SU-DHL-6 (cell line): Measurements from ENCODE around the gene PLXNB1.

ENCODE experiments used
- H2AFZ ChIP-seq: fragments of 200-600 bp; sonication (generic); 2 replicates; pipeline ENCODE4 v1.6.1; 2014; ENCODE audit warnings: low read depth, mild to moderate bottlenecking, moderate library complexity, mixed read lengths, antibody characterized with exemption, low read length; ENCODE audit not compliant: severe bottlenecking
- H3F3A ChIP-seq: fragments of 200-600 bp; shearing (Covaris generic); 2 replicates; pipeline ENCODE4 v1.6.0; 2016; ENCODE audit warnings: antibody characterized with exemption, mild to moderate bottlenecking; ENCODE audit not compliant: insufficient read depth
- H3K27ac ChIP-seq: fragments of 200-600 bp; sonication (generic); 2 replicates; pipeline ENCODE4 v1.5.1; 2016; ENCODE audit warnings: low read depth, mild to moderate bottlenecking, low read length, moderate library complexity, mixed read lengths
- H3K27me3 ChIP-seq: fragments of 200-600 bp; sonication (generic), shearing (Covaris generic); 2 replicates; pipeline ENCODE4 v1.6.0; 2014; ENCODE audit warnings: mild to moderate bottlenecking, low read length
- H3K36me3 ChIP-seq: fragments of 200-600 bp; sonication (generic); 2 replicates; pipeline ENCODE4 v1.6.1; 2014; ENCODE audit warnings: mild to moderate bottlenecking, low read length, mixed read lengths
- H3K4me2 ChIP-seq: fragments of 300-600, 200-600 bp; shearing (Covaris generic), sonication (generic); 2 replicates; pipeline ENCODE4 v1.6.0; 2014; ENCODE audit warnings: low read length, low read depth, mild to moderate bottlenecking; ENCODE audit not compliant: poor library complexity, severe bottlenecking
- H3K4me3 ChIP-seq: fragments of 200-600 bp; sonication (generic); 2 replicates; pipeline ENCODE4 v1.5.1; 2014; ENCODE audit warnings: antibody characterized with exemption, low read length, mild to moderate bottlenecking, mixed read lengths; ENCODE audit not compliant: insufficient read depth, poor library complexity, severe bottlenecking
- H3K79me2 ChIP-seq: fragments of 200-600 bp; sonication (generic); 2 replicates; pipeline ENCODE4 v1.6.1; 2014; ENCODE audit warnings: mild to moderate bottlenecking, low read length, moderate library complexity; ENCODE audit not compliant: insufficient read depth
- H3K9ac ChIP-seq: fragments of 200-600 bp; sonication (generic); 2 replicates; pipeline ENCODE4 v1.7.0; 2014; ENCODE audit warnings: mild to moderate bottlenecking, low read length
- H3K9me2 ChIP-seq: fragments of 200-600 bp; sonication (generic); replicated peaks from 2 replicates; pipeline ENCODE4 v1.6.1; 2014; ENCODE audit warnings: low read length; ENCODE audit not compliant: insufficient read depth
- H3K9me3 ChIP-seq: fragments of 200-600 bp; sonication (generic); 2 replicates; pipeline ENCODE4 v1.6.1; 2014; ENCODE audit warnings: low read length, mixed read lengths; ENCODE audit not compliant: insufficient read depth
- H4K20me1 ChIP-seq: fragments of 200-600 bp; sonication (generic); 2 replicates; pipeline ENCODE4 v1.6.1; 2014; ENCODE audit warnings: low read depth, mild to moderate bottlenecking, antibody characterized with exemption, low read length, moderate library complexity, mixed read lengths
- CTCF ChIP-seq: fragments of 200-600 bp; sonication (generic); IDR thresholded peaks from one replicate; pipeline ENCODE4 v1.5.1; 2017; ENCODE audit warnings: antibody characterized with exemption, mild to moderate bottlenecking, low read length, moderate library complexity; ENCODE audit not compliant: insufficient read depth, poor library complexity, severe bottlenecking
- EZH2phosphoT487 ChIP-seq: fragments of 200-600 bp; sonication (generic), shearing (Covaris generic); conservative IDR thresholded peaks from 2 replicates; pipeline ENCODE4 v1.6.1; 2018; ENCODE audit warnings: mild to moderate bottlenecking, antibody characterized with exemption, low read length, moderate library complexity, mixed read lengths

The PLXNB1 gene

GRCh38 chr3:48459331-48459730 lies 29.4 kb upstream of the PLXNB1 start:
- no peak overlapping the region for H3K4me2 ChIP-seq
- H3F3A ChIP-seq, result no peaks in the 10 kb centered on the region
- H3K9me2 ChIP-seq, result no peaks in the 10 kb centered on the region
- H3K4me3 ChIP-seq, result no peak overlapping the region
- no peak overlapping the region for H2AFZ ChIP-seq
- H3K79me2 ChIP-seq, result no peaks in the 10 kb centered on the region
- H3K9ac ChIP-seq, result no peak overlapping the region
- TF ChIP-seq EZH2phosphoT487 (no peak), CTCF (no peak)
- H4K20me1 ChIP-seq, result no peaks in the 10 kb centered on the region
- H3K27me3 ChIP-seq, result no peaks in the 10 kb centered on the region
- H3K36me3 ChIP-seq, result peaks cover 12% of the 10 kb centered on the region; the same call in 1 of the 2 replicates
- H3K27ac ChIP-seq, result no peak overlapping the region
- no peaks in the 10 kb centered on the region for H3K9me3 ChIP-seq

GRCh38 chr3:48456456-48456855 lies 26.6 kb upstream of the PLXNB1 start:
- no peaks in the 10 kb centered on the region for H3K79me2 ChIP-seq
- TF ChIP-seq CTCF, result no peak
- no peak for TF ChIP-seq EZH2phosphoT487
- peaks cover 19% of the 10 kb centered on the region; the same call in 1 of the 2 replicates for H3K36me3 ChIP-seq
- H3K4me3 ChIP-seq, result no peak overlapping the region
- H3K9me3 ChIP-seq, result no peaks in the 10 kb centered on the region
- H3K9me2 ChIP-seq, result no peaks in the 10 kb centered on the region
- H2AFZ ChIP-seq, result no peak overlapping the region
- no peaks in the 10 kb centered on the region for H3F3A ChIP-seq
- H3K27me3 ChIP-seq, result no peaks in the 10 kb centered on the region
- H4K20me1 ChIP-seq, result no peaks in the 10 kb centered on the region
- H3K4me2 ChIP-seq, result no peak overlapping the region
- H3K9ac ChIP-seq, result no peak overlapping the region
- no peak overlapping the region for H3K27ac ChIP-seq

- H3K9ac ChIP-seq, result no peak overlapping the region
- no peaks in the 10 kb centered on the region for H3K27me3 ChIP-seq
- no peaks in the 10 kb centered on the region for H3K9me2 ChIP-seq
- H3K79me2 ChIP-seq, result peaks cover 12% of the 10 kb centered on the region
- H3K36me3 ChIP-seq, result peaks cover 10% of the 10 kb centered on the region; the same call in 1 of the 2 replicates
- no peak overlapping the region for H3K4me3 ChIP-seq
- H4K20me1 ChIP-seq, result no peaks in the 10 kb centered on the region
- H3K9me3 ChIP-seq, result no peaks in the 10 kb centered on the region
- H3F3A ChIP-seq, result no peaks in the 10 kb centered on the region
- H3K27ac ChIP-seq, result no peak overlapping the region
- no peak overlapping the region for H2AFZ ChIP-seq
- H3K4me2 ChIP-seq, result no peak overlapping the region
- TF ChIP-seq EZH2phosphoT487, result no peak
- no peak for TF ChIP-seq CTCF
Measured at GRCh38 chr3:48451270-48451669, 21.4 kb upstream of the PLXNB1 start.
